HepG2 (cell line): ENCODE measurements around the gene CABP4. TPM values are rescaled to one million over a fixed set of nuclear protein-coding genes. Genes with fewer than 3 reads are reported as not detected.

Experiments
- ATAC-seq: fragments of 200-7000 bp; cut with Tn5 transposase; 3 replicates; pipeline ENCODE4 v1.9.1; 2020; ENCODE audit warnings: mild to moderate bottlenecking, moderate library complexity
- BruUV-seq: library from RNA; stranded (reverse); fragments of 400-500 nt; replicated peaks from 2 replicates; lab custom pipeline; 2021; lab: Mats Ljungman, UMichigan
- CTCF ChIA-PET: fragments of 300-600 bp; formaldehyde crosslinking; extraction: SDS; loops from one replicate; lab custom pipeline; 2021; ENCODE audit warnings: low total read pairs, inconsistent platforms, low intra/inter-chr PET ratio; lab: Yijun Ruan, JAX
- POLR2A ChIA-PET: fragments of 350-600 bp; sonication (Branson Sonifier 250); formaldehyde crosslinking; loops from one replicate; lab custom pipeline; 2020; ENCODE audit warnings: antibody characterized with exemption, inconsistent platforms; lab: Yijun Ruan, JAX
- DNase-seq: peaks from one replicate; pipeline ENCODE4 v3.0.0-alpha.2; 2015; ENCODE audit warnings: low spot score
- FAIRE-seq: peaks from 3 replicates; lab custom pipeline; 2011; peaks lifted over from hg19 to GRCh38; lab: Jason Lieb, UNC
- H2AFZ ChIP-seq: one replicate; pipeline ENCODE4 v1.6.1; 2011; ENCODE audit warnings: low read length, inconsistent platforms
- H3K27ac ChIP-seq: fragments of 300-600 bp; 3 replicates; pipeline ENCODE4 v1.8.0; 2011; ENCODE audit warnings: mixed run types, mild to moderate bottlenecking, mixed read lengths, low read length, inconsistent platforms; ENCODE audit not compliant: insufficient read depth; ENCODE audit errors: extremely low read length
- H3K27me3 ChIP-seq, 2 experiments: fragments of 200-600 bp in 1 of 2; 2 replicates in 1 of 2; 3 replicates in 1 of 2; pipeline versions ENCODE4 v1.6.0 to v1.8.0; 2011; ENCODE audit warnings: low read length in 2 of 2, mild to moderate bottlenecking in 2 of 2, moderate library complexity in 2 of 2, inconsistent platforms in 1 of 2; ENCODE audit not compliant: insufficient read depth in 2 of 2, control insufficient read depth in 1 of 2
- H3K36me3 ChIP-seq, 2 experiments: fragments of 200-600 bp in 1 of 2; replicated peaks in 1 of 2; 2 replicates in 1 of 2; 3 replicates in 1 of 2; pipeline versions ENCODE4 v1.5.1 to v1.8.0; 2011; ENCODE audit warnings: low read length in 2 of 2, inconsistent platforms in 1 of 2; ENCODE audit not compliant: insufficient read depth in 2 of 2, control insufficient read depth in 1 of 2
- H3K4me1 ChIP-seq: 2 replicates; pipeline ENCODE4 v1.5.1; 2012; ENCODE audit warnings: low read length, inconsistent platforms; ENCODE audit not compliant: insufficient read depth
- H3K4me2 ChIP-seq: 2 replicates; pipeline ENCODE4 v1.6.0; 2011; ENCODE audit warnings: low read depth, low read length, inconsistent platforms
- H3K4me3 ChIP-seq, 3 experiments: fragments of 200-600 bp in 1 of 3; sonication (generic), shearing (Covaris generic) in 1 of 3; replicated peaks in 1 of 3; 2 replicates each; pipeline ENCODE4 v1.5.1; 2011 to 2016; ENCODE audit warnings: low read length in 3 of 3, inconsistent platforms in 2 of 3, low read depth in 2 of 3, mild to moderate bottlenecking in 2 of 3, control low read depth in 1 of 3, mixed read lengths in 1 of 3; ENCODE audit not compliant: insufficient read depth in 1 of 3
- H3K79me2 ChIP-seq: one replicate; pipeline ENCODE4 v1.6.1; 2011; ENCODE audit warnings: low read length, inconsistent platforms; ENCODE audit not compliant: insufficient read depth
- H3K9ac ChIP-seq: 2 replicates; pipeline ENCODE4 v1.6.0; 2011; ENCODE audit warnings: mild to moderate bottlenecking, low read depth, low read length, inconsistent platforms; ENCODE audit not compliant: insufficient read depth
- H3K9me3 ChIP-seq: 2 replicates; pipeline ENCODE4 v1.5.1; 2012; ENCODE audit warnings: mild to moderate bottlenecking, low read length
- H4K20me1 ChIP-seq: 2 replicates; pipeline ENCODE4 v1.6.0; 2011; ENCODE audit warnings: inconsistent platforms, mild to moderate bottlenecking, low read length, moderate library complexity; ENCODE audit not compliant: insufficient read depth
- CREM ChIP-seq, 2 experiments: sonication (generic) in 1 of 2; formaldehyde crosslinking in 1 of 2; IDR thresholded peaks; 2 replicates each; pipeline versions ENCODE4 v1.4.0 to v1.6.1; 2016 to 2020; ENCODE audit warnings: antibody characterized with exemption in 1 of 2, mild to moderate bottlenecking in 1 of 2, missing genetic modification reagents in 1 of 2
- LBX2 ChIP-seq: sonication (generic); formaldehyde crosslinking; IDR thresholded peaks from 2 replicates; pipeline ENCODE4 v1.5.0; 2020; ENCODE audit warnings: missing genetic modification reagents, mild to moderate bottlenecking, borderline replicate concordance
- MAF1 ChIP-seq: sonication (generic); formaldehyde crosslinking; IDR thresholded peaks from 2 replicates; pipeline ENCODE4 v1.5.0; 2020; ENCODE audit warnings: missing genetic modification reagents, borderline replicate concordance
- RBM22 ChIP-seq: fragments of 200-400 bp; formaldehyde crosslinking; optimal IDR thresholded peaks from 2 replicates; pipeline ENCODE3; 2017; ENCODE audit warnings: mild to moderate bottlenecking, low read length, moderate library complexity
- SATB2 ChIP-seq: sonication (generic); formaldehyde crosslinking; IDR thresholded peaks from 2 replicates; pipeline ENCODE4 v1.5.0; 2020; ENCODE audit warnings: missing genetic modification reagents
- SMARCC2 ChIP-seq: fragments of 450-650 bp; IDR thresholded peaks from 2 replicates; pipeline ENCODE4 v1.6.1; 2017; ENCODE audit warnings: antibody characterized with exemption, mild to moderate bottlenecking
- ZBTB33 ChIP-seq: sonication (generic); formaldehyde crosslinking; IDR thresholded peaks from 2 replicates; pipeline ENCODE4 v1.4.0; 2020; ENCODE audit warnings: missing genetic modification reagents
- ZNF124 ChIP-seq: sonication (generic); formaldehyde crosslinking; IDR thresholded peaks from 2 replicates; pipeline ENCODE4 v1.4.0; 2020; ENCODE audit warnings: missing genetic modification reagents
- ZNF20 ChIP-seq: sonication (generic); formaldehyde crosslinking; IDR thresholded peaks from 2 replicates; pipeline ENCODE4 v1.4.0; 2020; ENCODE audit warnings: mild to moderate bottlenecking, moderate library complexity, missing genetic modification reagents
- ZNF44 ChIP-seq: sonication (generic); formaldehyde crosslinking; IDR thresholded peaks from 2 replicates; pipeline ENCODE4 v1.5.1; 2020; ENCODE audit warnings: mild to moderate bottlenecking, missing genetic modification reagents
- ZNF558 ChIP-seq: sonication (generic); formaldehyde crosslinking; IDR thresholded peaks from 2 replicates; pipeline ENCODE4 v1.9.0; 2022; ENCODE audit warnings: mild to moderate bottlenecking, missing genetic modification reagents, borderline replicate concordance
- ZNF569 ChIP-seq: sonication (generic); formaldehyde crosslinking; IDR thresholded peaks from 2 replicates; pipeline ENCODE4 v1.5.0; 2020; ENCODE audit warnings: mild to moderate bottlenecking, missing genetic modification reagents, moderate library complexity, borderline replicate concordance
- WGBS: methylation state at CpG from one replicate; pipeline ENCODE4 v1.1.6; 2017; ENCODE audit warnings: low lambda C conversion rate; 5-methylcytosine and 5-hydroxymethylcytosine counted together
- in situ Hi-C: cut with HindIII; loops from 2 replicates; pipeline ENCODE4 v1.10.0; 2017; ENCODE audit warnings: low pct_unique_long_range_greater_than_20kb; ENCODE audit not compliant: extremely low pct_ligation_motif_present
- intact Hi-C: fragments of 100-400 bp; cut with micrococcal nuclease; formaldehyde crosslinking; loops from one replicate; pipeline ENCODE4 v1.10.0; 2022; ENCODE audit not compliant: unreplicated experiment
- polyA plus RNA-seq, 8 experiments: library from polyadenylated mRNA; depleted of rRNA in 3 of 8; stranded (reverse) in 7 of 8; unstranded in 1 of 8; fragments of >200 nt; fragmentation: Illumina TruSeq in 4 of 8; extraction: Trizol in 4 of 8; gene quantifications; 2 replicates each; pipeline versions ENCODE4 v1.2.1 to v1.2.3, GENCODE V29; 2011 to 2016; ENCODE audit warnings: low read depth in 4 of 8, missing spikeins in 1 of 8, mixed read lengths in 1 of 8; ENCODE audit not compliant: insufficient read depth in 1 of 8
- total RNA-seq, 5 experiments: library from RNA; depleted of rRNA; stranded (reverse); fragments of >200 nt; fragmentation: Illumina TruSeq; extraction: Trizol; gene quantifications; 2 replicates each; pipeline ENCODE4 v1.2.3, GENCODE V29; 2016; ENCODE audit warnings: low read depth in 1 of 5

Gene CABP4
- total and polyA plus RNA-seq, 2 of the 13 experiments (the other 11 are each of a cell fraction or from before 2014, with no cell fraction given) = not detected

GRCh38 chr11:67407688-67408163 lies 47.4 kb upstream of the CABP4 start:
- POLR2A ChIA-PET = interaction anchor here (0.6 to 2.2 kb wide), 3 partner anchors 13 to 61 kb away, joined by 3 to 8 read pairs (median 6); no protein-coding TSS in a partner anchor
- H3K79me2 ChIP-seq = no peaks in the 10 kb centered on the region
- H2AFZ ChIP-seq = no peak overlapping the region
- no peaks in the 10 kb centered on the region for H4K20me1 ChIP-seq
- no peak for FAIRE-seq
- no peak for DNase-seq
- TF ChIP-seq LBX2 (CRISPR knock-in tag) = no peak
- no peak for TF ChIP-seq ZNF569 (CRISPR knock-in tag)
- TF ChIP-seq SATB2 (CRISPR knock-in tag) = no peak
- TF ChIP-seq RBM22 = no peak
- no peak for TF ChIP-seq ZNF558 (CRISPR knock-in tag)
- no peak for TF ChIP-seq ZNF124 (CRISPR knock-in tag)
- no peak for TF ChIP-seq SMARCC2
- TF ChIP-seq ZNF44 (CRISPR knock-in tag) = no peak
- no peak for TF ChIP-seq ZNF20 (CRISPR knock-in tag)
- no peak for TF ChIP-seq CREM (IDR thresholded peaks at IDR 0.05)
- TF ChIP-seq CREM (CRISPR knock-in tag; IDR thresholded peaks at IDR 0.05) = no peak
- no peak for TF ChIP-seq MAF1
- TF ChIP-seq ZBTB33 (CRISPR knock-in tag) = no peak
- in situ Hi-C loops = no loop called here
- CTCF ChIA-PET = no interaction called here
- peaks cover 2 to 26% of the 10 kb centered on the region in 2 experiments; a peak in 4 of 5 replicates for H3K27me3 ChIP-seq
- no peak overlapping the region for H3K4me2 ChIP-seq
- intact Hi-C loops = no loop called here
- WGBS = 45% methylated on average over 4 of the region's 12 CpGs
- H3K4me3 ChIP-seq = no peak overlapping the region
- H3K9me3 ChIP-seq = no peaks in the 10 kb centered on the region
- H3K36me3 ChIP-seq = no peaks in the 10 kb centered on the region
- no peak overlapping the region for H3K27ac ChIP-seq
- peaks cover 72% of the 10 kb centered on the region for H3K4me1 ChIP-seq
- no peak for ATAC-seq
- H3K9ac ChIP-seq = no peak overlapping the region
- no TSS peak for BruUV-seq
